Stimulated activated naive CD8-positive, alpha-beta T cell treated with anti-CD3 and anti-CD28 coated beads, Interleukin-15, Interleukin-2, amounts not matched to agents 100 ng/mL and 50 ng/mL, for 24 hours (primary cell): ENCODE measurements around the gene OTUB1.
"Not testable (repeated sequence)": the region's sequence is repeated elsewhere in the genome, so short reads cannot be mapped to it uniquely, and the experiment has no call there.

Experiments
- H3K27ac Mint-ChIP-seq: one replicate; pipeline ENCODE4 v1.8.0; 2021; ENCODE audit warnings: mild to moderate bottlenecking, mixed read lengths
- H3K27me3 Mint-ChIP-seq: one replicate; pipeline ENCODE4 v1.8.0; 2021; ENCODE audit warnings: mixed read lengths
- H3K36me3 Mint-ChIP-seq: one replicate; pipeline ENCODE4 v1.8.0; 2021; ENCODE audit warnings: low read depth, mixed read lengths
- H3K4me1 Mint-ChIP-seq: one replicate; pipeline ENCODE4 v1.8.0; 2021; ENCODE audit warnings: low read depth, mixed read lengths
- H3K4me3 Mint-ChIP-seq: one replicate; pipeline ENCODE4 v1.8.0; 2021; ENCODE audit warnings: mild to moderate bottlenecking, mixed read lengths
- H3K9me3 Mint-ChIP-seq: one replicate; pipeline ENCODE4 v1.8.0; 2021; ENCODE audit warnings: mixed read lengths

Gene OTUB1

DNA sequence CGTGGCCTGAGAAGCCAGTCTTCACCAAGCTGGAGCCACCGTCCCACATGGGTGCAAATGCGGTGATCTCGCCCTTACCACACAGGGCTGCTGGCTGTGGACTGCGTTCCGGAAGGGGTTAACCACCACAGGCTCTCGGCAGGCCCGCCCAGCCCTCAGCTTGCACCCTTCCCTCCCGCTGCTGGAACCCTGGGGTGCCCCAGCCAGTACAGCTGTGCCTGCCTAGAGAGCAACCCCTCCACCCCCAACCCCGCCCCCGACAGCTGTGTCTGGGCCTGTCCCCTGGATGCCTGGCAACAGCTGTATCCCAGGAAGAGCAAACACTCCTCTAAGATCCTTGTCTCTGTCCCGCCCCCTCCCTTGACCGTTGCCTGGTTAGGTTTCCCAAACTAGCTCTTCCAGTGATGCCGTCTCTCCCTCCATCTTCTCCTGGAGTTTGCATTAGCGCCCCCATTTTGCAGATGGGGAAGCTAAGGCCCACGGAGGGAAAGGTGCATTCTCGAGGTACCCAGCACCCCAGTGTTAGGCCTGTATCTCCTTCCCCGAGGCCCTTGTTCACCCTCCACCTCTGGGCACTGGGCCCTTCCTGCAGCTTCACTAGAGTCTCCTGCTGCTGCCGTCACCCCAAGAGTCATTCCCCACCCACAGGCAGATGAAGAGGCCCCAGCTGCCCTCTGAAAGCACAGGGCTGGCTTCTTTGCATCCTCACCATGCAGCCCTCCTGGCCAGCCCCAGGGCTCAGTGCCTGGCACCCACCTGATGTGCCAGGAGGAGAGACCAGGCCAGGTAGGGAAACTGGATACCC lies 24.4 kb upstream of the OTUB1 start:
- Mint-ChIP-seq H3K36me3 (no peaks in the 10 kb centered on the region), H3K27ac (no peak overlapping the region), H3K9me3 (no peaks in the 10 kb centered on the region), H3K27me3 (no peaks in the 10 kb centered on the region), H3K4me1 (peaks cover 13% of the 10 kb centered on the region), H3K4me3 (no peak overlapping the region)

DNA sequence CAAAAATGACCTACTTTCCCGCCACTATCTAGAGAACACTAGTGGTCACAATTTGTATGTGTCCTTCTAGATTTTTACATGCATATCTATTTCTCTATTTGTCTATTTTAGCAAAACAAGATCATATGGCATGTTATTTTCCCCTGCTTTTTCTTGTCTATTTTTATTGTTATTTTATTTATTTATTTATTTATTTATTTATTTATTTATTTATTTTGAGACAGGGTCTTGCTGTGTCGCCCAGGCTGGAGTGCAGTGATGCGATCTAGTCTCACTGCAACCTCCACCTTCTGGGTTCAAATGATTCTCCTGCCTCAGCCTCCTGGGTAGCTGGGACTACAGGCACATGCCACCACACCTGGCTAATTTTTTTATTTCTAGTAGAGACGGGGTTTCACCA lies 22.3 kb upstream of the OTUB1 start:
- not testable (repeated sequence) for H3K36me3 Mint-ChIP-seq, H3K9me3 Mint-ChIP-seq, H3K27me3 Mint-ChIP-seq, H3K27ac Mint-ChIP-seq, H3K4me3 Mint-ChIP-seq
- H3K4me1 Mint-ChIP-seq: peaks cover 13% of the 10 kb centered on the region

DNA sequence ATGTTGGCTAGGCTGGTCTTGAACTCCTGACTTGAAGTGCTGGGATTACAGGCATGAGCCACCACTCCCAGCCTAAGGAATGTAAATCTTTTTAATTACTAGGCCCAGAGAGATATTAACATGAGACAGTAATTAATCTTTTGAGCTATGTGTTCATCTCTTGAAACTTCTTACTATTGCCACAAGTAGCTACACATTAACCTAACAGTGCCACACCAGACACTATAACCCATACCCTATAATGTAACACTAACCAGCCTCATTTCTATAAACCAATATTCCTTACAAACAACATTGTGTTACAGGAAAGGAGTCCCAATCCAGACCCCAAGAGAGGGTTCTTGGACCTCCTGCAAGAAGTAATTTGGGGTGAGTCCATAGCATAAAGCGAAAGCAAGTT lies 19.8 kb upstream of the OTUB1 start:
- Mint-ChIP-seq H3K4me3 (no peak overlapping the region), H3K4me1 (peaks cover 4% of the 10 kb centered on the region), H3K9me3 (no peaks in the 10 kb centered on the region), H3K36me3 (no peaks in the 10 kb centered on the region), H3K27me3 (no peaks in the 10 kb centered on the region), H3K27ac (no peak overlapping the region)

DNA sequence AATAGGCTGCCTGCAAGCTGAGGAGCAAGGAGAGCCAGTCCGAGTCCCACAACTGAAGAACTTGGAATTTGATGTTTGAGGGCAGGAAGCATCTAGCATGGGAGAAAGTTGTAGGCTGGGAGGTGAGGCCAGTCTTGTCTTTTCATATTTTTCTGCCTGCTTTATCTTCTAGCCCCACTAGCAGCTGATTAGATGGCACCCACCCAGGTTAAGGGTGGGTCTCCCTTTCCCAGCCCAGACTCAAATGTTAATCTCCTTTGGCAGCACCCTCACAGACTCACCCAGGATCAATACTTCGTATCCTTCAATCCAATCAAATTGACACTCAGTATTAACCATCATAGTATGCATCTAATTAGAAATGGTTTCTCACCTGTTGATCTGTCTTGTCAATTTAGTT lies 16.8 kb upstream of the OTUB1 start:
- peaks cover 8% of the 10 kb centered on the region for H3K4me1 Mint-ChIP-seq
- no peak overlapping the region for H3K4me3 Mint-ChIP-seq
- H3K9me3 Mint-ChIP-seq: no peaks in the 10 kb centered on the region
- no peak overlapping the region for H3K27ac Mint-ChIP-seq
- no peaks in the 10 kb centered on the region for H3K27me3 Mint-ChIP-seq
- peaks cover 1% of the 10 kb centered on the region for H3K36me3 Mint-ChIP-seq

DNA sequence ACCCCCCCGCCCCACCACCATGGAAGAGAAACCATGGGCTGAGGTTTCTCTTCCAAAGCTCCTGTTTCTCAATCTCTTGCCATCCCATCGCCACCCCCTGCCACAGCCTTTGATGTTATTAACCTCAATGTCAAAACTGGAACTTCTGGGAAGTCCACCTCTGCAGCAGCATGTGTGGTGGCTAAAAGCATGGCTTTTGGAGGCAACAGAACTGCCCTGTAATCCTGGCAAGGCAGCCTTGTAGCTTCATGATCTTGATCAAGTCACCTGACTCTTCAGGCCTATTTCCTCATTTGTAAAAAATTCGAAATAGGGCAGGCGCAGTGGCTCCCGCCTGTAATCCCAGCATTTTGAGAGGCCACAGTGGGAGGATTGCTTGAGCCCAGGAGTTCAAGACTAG lies 15.3 kb upstream of the OTUB1 start:
- no peaks in the 10 kb centered on the region for H3K27me3 Mint-ChIP-seq
- peaks cover 10% of the 10 kb centered on the region for H3K4me1 Mint-ChIP-seq
- no peak overlapping the region for H3K27ac Mint-ChIP-seq
- H3K4me3 Mint-ChIP-seq: no peak overlapping the region
- peaks cover 7% of the 10 kb centered on the region for H3K36me3 Mint-ChIP-seq
- no peaks in the 10 kb centered on the region for H3K9me3 Mint-ChIP-seq

DNA sequence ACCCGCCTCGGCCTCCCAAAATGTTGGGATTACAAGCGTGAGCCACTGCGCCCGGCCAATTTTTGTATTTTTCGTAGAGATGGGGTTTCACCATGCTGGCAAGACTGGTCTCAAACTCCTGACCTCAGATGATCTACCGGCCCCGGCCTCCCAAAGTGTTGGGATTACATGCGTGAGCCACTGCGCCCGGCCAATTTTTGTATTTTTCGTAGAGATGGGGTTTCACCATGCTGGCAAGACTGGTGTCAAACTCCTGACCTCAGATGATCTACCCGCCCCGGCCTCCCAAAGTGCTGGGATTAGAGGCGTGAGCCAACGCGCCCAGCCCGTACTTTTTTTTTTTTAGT lies 12.4 kb upstream of the OTUB1 start:
- H3K9me3 Mint-ChIP-seq: not testable (repeated sequence)
- peak overlapping the region; percentile 100 for H3K4me3 Mint-ChIP-seq

DNA sequence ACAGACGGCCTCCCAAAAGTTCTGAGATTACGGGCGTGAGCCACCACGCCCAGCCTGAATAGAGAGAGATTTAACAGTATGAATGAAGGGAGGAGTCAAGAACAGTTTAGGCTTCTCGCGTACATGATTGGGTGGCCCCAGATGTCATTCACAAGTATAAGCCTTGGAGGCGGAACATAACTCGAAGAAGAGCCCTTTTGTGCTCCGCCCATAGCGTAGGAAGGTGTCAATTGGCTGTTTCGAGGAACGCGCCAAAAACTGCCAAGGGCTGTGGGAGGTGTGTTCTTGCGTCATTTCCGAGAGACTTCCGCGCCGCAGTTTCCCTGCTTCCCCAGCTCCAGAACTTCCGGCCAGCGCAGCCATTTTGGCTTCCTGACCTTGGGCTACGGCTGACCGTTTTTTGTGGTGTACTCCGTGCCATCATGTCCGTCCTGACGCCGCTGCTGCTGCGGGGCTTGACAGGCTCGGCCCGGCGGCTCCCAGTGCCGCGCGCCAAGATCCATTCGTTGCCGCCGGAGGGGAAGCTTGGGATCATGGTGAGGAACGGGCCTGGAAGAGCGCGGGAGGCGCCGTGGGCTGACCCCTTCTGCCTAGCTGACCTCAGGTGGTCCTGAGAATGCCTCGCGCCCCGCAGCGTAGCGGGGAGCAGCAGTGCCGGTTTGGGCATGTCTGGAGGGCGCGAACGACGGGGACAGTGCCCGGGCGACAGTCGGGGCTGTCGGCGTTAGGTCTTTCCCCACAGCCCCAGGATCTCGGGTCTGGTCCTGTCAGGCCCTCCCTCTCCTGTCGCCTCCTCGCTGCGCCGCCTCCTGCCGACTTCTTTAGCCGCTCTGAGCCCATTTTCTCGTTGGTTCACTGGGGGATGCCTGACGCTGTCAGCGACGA lies 11.7 kb upstream of the OTUB1 start, which contains the start of gene COX8A:
Gene COX8A (plus strand): TSS at position 362 of the 885 bp plus-strand sequence. CDS start 61 bp downstream, at position 423.
- Mint-ChIP-seq H3K27me3 (no peaks in the 10 kb centered on the region), H3K4me1 (peaks cover 25% of the 10 kb centered on the region), H3K27ac (peak within 1 kb of the TSS; percentile 99), H3K4me3 (peak within 1 kb of the TSS; percentile 100), H3K9me3 (no peaks in the 10 kb centered on the region), H3K36me3 (peaks cover 23% of the 10 kb centered on the region)

More for the DNA sequence above, 12.4 kb upstream of the OTUB1 start:
- H3K27me3 Mint-ChIP-seq: not testable (repeated sequence)
- H3K36me3 Mint-ChIP-seq: peaks cover 22% of the 10 kb centered on the region
- peaks cover 25% of the 10 kb centered on the region for H3K4me1 Mint-ChIP-seq
- H3K27ac Mint-ChIP-seq: peak overlapping the region; percentile 80

DNA sequence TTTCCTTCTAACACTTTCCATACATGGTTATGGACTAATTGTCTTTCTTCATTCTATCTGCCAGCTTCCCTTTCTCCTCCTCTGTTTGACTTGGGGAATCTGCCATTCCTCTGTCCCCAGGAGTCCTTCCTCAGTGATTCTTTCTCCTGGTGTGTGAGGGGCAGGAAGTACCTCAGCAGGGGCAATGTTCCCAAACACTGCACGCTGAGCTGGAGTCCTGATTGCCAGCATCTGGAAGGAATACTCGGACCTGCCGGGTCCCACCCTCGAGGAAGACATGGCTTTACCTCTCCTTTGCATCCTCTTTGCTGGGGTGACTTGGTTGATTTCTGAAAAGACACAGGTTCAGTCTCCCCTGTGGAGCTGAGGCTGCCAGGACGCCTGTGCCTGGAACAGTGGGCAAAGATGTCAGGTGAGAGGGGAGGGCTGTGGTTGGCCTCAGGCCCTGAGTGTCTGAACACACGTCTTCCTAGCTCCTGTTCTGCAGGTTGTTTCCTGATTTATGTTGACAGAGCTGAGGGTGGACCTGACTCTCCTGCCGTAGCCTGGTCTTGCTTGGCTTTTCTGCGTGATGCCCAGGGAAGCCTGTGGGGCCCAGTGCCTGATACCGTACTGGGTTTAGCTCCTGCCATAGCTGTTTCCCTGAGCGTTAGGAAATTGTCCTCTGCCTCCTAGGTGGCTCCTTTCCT lies 7.5 kb upstream of the OTUB1 start:
- Mint-ChIP-seq H3K4me1 (peaks cover 21% of the 10 kb centered on the region), H3K4me3 (no peak overlapping the region), H3K36me3 (peaks cover 23% of the 10 kb centered on the region), H3K27ac (peak overlapping the region; percentile 7), H3K27me3 (no peaks in the 10 kb centered on the region), H3K9me3 (no peaks in the 10 kb centered on the region)

DNA sequence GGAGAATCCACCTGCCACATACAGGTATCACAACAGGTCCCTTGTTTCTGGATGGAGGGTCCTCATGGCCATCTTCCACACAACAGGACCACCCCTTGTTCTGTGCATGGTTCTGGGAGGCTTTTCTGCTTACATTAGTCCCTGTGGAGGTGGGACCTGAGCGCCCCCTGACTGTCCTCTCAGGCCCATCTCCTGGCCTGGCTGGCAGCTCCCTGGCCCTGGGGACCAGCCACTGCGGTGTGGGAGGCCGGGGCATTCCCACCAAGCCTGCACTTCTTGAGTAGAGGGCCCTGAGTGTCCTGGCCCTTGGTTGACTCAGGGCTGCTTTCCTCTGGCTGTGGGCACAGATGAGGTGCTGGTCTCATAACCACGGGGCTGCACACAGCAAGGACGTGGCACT lies 6.8 kb upstream of the OTUB1 start:
- Mint-ChIP-seq H3K27ac (no peak overlapping the region), H3K27me3 (no peaks in the 10 kb centered on the region), H3K4me3 (no peak overlapping the region)

DNA sequence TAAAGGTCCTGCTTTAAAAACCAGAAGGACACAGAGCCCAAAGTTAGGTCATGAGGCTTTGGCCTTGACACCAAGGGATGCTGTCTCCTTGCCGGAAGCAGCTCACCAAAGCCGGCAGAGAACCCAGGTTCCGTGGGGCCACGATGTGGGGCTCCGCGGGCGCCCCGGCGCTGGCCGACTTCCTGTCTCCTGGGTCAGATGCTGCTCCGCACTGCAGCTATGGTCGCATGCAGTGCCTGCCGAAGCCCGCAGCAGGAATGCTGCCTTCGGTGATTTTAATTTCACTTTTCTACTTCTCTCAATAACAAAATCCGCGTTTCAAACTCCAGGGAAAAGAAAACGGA lies 454 bp upstream of the OTUB1 start:
- Mint-ChIP-seq H3K4me3 (peak overlapping the region; percentile 96), H3K9me3 (no peaks in the 10 kb centered on the region), H3K36me3 (peaks cover 12% of the 10 kb centered on the region), H3K27me3 (no peaks in the 10 kb centered on the region), H3K27ac (peak overlapping the region; percentile 97), H3K4me1 (peaks cover 29% of the 10 kb centered on the region)

More for the DNA sequence above, 6.8 kb upstream of the OTUB1 start:
- H3K36me3 Mint-ChIP-seq: peaks cover 22% of the 10 kb centered on the region
- H3K4me1 Mint-ChIP-seq: peaks cover 17% of the 10 kb centered on the region
- no peaks in the 10 kb centered on the region for H3K9me3 Mint-ChIP-seq

DNA sequence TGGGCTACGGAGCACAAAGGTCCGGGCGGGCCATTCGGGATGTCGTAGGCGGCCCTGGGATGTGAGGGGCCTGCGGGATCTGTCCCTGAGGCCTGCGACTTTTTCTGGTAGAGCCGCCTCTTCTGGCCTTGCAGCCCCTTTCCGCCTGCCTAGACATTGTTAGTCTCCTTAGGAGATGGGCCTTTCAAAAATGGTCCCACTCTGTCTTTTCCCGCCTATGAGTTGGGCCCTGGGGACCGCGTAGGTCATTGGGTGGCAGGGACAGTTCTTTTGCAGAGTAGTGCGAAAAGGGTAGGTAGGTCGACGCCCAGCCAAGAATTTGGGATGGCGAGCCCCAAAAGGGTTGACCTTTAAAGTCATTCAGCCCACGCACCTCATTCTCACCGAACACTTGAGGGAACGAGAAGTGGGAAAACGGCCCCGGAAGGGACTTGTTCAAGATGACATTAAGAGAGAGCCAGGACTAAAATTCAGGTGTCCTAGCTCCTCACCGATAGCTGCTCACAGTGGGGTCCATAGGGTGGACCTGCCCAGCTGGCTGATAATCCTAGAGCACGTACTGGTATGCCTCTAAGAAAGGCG lies 785 bp downstream of the OTUB1 start:
- H3K4me1 Mint-ChIP-seq: peaks cover 32% of the 10 kb centered on the region
- peak overlapping the region; percentile 18 for H3K27ac Mint-ChIP-seq
- H3K4me3 Mint-ChIP-seq: peak overlapping the region; percentile 96
- H3K27me3 Mint-ChIP-seq: no peaks in the 10 kb centered on the region
- no peaks in the 10 kb centered on the region for H3K9me3 Mint-ChIP-seq
- H3K36me3 Mint-ChIP-seq: peaks cover 25% of the 10 kb centered on the region

DNA sequence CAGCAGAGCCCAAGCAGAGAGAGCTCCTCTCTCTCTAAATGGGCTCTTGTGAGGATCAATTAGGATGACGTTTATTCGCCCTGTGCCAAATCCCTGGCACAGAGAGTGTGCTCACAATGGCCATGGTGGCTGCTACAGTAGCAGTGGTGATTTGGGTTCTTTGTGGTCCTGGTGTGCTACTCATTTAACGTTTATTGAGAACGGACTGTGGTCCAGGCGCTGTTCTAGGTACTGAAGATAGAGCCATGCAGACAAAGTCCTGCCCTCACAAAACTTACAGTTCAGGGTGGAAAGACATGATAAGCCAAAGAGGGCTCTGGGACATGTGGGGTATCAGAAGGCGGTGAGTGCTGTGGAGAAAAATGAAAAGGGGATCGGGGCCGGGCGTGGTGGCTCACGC lies 5.3 kb downstream of the OTUB1 start:
- Mint-ChIP-seq H3K4me1 (peaks cover 25% of the 10 kb centered on the region), H3K27ac (no peak overlapping the region), H3K4me3 (no peak overlapping the region), H3K36me3 (peaks cover 48% of the 10 kb centered on the region), H3K27me3 (no peaks in the 10 kb centered on the region), H3K9me3 (no peaks in the 10 kb centered on the region)

DNA sequence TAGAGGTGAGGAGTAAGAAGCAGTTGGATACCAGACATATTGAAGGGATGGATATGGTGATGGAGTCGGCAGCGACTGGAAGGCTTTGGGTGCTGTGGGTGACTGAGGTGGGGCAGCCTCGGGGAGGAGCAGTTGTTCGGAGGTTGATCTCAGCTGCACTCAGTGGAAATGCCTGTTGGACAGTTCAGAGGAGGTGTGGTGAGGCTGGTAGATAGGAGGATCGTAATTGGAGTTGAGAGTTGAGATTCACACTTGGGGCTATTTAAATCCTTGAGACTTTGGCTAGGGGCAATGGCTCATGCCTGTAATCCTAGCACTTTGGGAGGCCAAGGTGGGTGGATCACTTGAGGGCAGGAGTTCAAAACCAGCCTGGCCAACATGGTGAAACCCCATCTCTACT lies 6.9 kb downstream of the OTUB1 start:
- Mint-ChIP-seq H3K27ac (peak overlapping the region; percentile 24), H3K4me1 (peaks cover 15% of the 10 kb centered on the region), H3K9me3 (no peaks in the 10 kb centered on the region), H3K36me3 (peaks cover 58% of the 10 kb centered on the region), H3K27me3 (no peaks in the 10 kb centered on the region), H3K4me3 (no peak overlapping the region)

DNA sequence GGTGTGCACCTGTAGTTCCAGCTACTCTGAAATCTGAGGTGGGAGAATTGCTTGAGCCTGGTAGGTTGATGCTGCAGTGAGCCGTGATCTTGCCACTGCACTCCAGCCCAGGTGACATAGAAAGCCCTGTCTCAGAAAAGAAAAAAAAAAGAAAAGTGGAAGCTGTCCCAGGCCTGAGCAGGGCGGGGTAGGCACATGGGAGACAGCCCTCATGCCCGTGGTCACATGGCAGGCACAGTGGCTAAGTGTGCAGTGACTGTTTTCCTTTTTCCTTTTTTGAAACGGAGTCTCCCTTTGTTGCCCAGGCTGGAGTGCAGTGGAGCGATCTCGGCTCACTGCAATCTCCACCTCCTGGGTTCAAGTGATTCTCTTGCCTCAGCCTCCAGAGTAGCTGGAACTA lies 7.8 kb downstream of the OTUB1 start:
- Mint-ChIP-seq H3K27ac (no peak overlapping the region), H3K27me3 (no peaks in the 10 kb centered on the region), H3K4me3 (no peak overlapping the region), H3K36me3 (peaks cover 55% of the 10 kb centered on the region), H3K4me1 (peaks cover 8% of the 10 kb centered on the region), H3K9me3 (no peaks in the 10 kb centered on the region)

DNA sequence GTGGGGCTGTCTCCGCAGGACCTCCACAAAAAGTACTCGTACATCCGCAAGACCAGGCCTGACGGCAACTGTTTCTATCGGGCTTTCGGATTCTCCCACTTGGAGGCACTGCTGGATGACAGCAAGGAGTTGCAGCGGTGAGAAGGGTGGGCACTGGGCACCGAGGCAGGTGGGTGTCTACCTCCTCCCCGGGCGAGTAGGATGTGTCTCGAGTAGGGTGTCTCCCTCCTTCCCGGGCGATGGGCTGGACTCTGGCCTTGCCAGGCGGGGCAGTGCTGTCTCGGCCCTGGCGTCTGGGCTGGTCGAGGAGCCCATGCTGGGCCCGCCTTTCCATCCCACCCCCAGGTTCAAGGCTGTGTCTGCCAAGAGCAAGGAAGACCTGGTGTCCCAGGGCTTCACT lies 10.3 kb downstream of the OTUB1 start:
- Mint-ChIP-seq H3K36me3 (peaks cover 43% of the 10 kb centered on the region), H3K27me3 (no peaks in the 10 kb centered on the region), H3K4me1 (peaks cover 7% of the 10 kb centered on the region), H3K27ac (no peak overlapping the region), H3K4me3 (no peak overlapping the region), H3K9me3 (no peaks in the 10 kb centered on the region)
